Stimulated activated CD8-positive, alpha-beta memory T cell treated with anti-CD3 and anti-CD28 coated beads, Interleukin-12 subunit alpha, Interleukin-12 subunit beta, amount 100 ng/mL, for 4 hours (primary cell): ENCODE data around the gene PIP4K2A.
"Not testable (repeated sequence)": the region's sequence is repeated elsewhere in the genome, so short reads cannot be mapped to it uniquely, and the experiment has no call there.

Experiments used
- DNase-seq: peaks from one replicate; pipeline ENCODE4 v3.0.0-alpha.2; 2020; ENCODE audit warnings: low read depth

Gene PIP4K2A

GRCh38 chr10:22718659-22719058 lies 4.3 kb upstream of the PIP4K2A start:
- DNase-seq = not testable (repeated sequence)

GRCh38 chr10:22717728-22718127 lies 3.4 kb upstream of the PIP4K2A start:
- no peak for DNase-seq

DNA sequence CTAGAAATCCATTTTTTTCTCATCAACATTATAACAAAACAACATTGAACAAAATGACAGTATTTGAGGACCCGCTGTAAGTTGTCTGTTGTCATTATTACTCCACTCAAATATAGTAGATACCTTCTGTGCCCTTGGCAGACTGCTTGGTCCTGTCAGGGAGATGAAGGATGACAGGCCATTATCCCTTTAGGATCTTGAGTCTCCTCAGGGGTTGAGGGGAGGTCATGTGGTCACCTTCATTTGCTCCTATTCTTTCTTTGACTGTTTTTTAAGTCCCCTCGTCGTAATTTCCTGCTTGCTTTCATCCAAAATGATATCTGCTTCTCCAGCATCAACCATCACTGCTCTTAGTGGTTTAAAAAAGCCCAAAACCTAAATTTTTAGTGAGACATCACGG lies 2.6 kb upstream of the PIP4K2A start:
- no peak for DNase-seq

DNA sequence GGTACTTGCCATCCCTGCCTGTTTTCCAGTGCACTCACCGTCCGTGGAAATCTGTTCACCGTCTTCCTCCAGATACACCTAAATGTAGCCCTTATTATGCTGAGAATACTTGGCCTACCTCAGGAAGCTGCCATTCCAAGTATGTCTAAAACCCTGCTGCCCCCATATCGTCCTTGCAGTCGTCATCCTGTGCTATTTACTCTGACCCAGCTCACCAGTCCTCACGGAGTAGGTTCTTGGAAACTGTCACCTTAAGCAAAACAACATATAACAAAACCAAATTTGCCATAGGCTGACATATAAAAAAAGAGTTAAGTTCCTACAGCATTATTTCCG lies 880 bp upstream of the PIP4K2A start:
- no peak for DNase-seq

- no peak for DNase-seq
Measured at GRCh38 chr10:22713853-22714478, 412 bp downstream of the PIP4K2A start.

- DNase-seq = no peak
Measured at GRCh38 chr10:22712956-22713852, 1.2 kb downstream of the PIP4K2A start.

DNA sequence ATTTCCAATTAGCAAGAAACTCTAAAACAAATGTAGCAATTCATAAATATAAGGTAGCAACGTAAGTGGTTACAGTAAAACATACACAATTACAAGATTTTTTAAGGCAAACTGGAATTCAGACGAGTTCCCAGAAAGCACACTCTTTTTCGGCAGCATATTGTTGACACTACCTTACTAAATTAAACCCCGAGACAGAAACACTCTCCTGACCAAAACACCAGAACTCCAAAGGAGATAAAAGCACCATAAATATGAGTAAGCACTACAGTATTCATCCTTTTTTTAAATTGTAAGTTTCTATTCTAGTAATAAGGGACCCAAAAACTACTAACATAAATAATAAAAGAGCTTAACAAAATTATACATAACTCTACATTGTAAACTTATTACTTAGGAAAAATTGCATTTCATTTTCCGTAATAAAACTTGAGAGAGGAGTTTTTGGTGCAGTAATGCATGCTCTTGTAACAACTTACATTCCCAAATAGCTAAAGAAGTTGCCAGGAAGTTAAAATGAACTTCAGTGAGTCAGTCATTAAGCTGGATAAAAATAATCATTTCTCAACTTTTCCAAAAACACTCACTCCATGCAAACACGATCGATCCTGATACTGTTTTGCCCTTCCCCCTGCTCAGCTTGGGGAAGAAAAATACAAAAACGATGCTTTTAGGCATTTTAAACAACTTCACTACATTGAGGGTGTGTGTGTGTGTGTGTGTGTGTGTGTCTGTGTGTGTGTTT lies 2.0 kb downstream of the PIP4K2A start:
- no peak for DNase-seq

DNA sequence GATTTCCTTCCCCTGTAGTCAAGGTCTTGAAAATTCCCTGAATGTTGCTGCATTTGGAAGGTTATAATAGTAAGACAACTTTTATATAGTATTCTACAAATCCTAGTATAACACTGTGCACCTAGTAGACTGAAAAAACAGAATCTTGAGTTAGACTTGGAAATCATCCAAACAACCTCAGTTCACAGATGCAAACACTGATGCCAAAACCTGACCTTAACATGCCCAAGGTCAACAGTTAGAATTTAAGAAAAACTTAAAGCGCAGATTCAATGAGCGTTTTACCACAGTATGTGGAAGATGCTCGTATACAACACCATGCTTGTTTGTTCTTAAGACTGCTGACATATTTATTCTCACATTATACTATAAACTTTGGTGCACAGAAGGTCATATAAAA lies 3.0 kb downstream of the PIP4K2A start:
- no peak for DNase-seq

- no peak for DNase-seq
Measured at GRCh38 chr10:22710139-22710745, 4.1 kb downstream of the PIP4K2A start.

- DNase-seq = no peak
Measured at GRCh38 chr10:22708772-22709171, 5.6 kb downstream of the PIP4K2A start.

DNA sequence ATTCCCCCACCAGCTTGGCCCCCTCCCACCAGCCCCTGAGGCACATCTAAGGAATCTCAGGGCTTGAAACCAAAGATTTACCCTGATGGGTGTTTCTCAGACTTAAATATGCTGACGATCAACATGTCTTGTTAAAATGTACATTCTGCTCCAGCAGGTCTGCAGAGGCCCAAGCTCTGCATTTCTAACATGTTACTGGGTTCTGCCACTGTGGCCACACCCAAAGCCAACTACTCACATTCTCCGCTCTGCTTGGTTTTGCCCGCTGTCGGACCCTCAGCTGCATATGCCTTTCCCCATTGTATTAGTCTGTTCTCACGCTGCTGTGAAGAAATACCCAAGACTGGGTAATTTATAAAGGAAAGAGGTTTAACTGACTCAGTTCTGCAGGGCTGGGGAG lies 8.9 kb downstream of the PIP4K2A start:
- no peak for DNase-seq

- no peak for DNase-seq
Measured at GRCh38 chr10:22704942-22705341, 9.4 kb downstream of the PIP4K2A start.

DNA sequence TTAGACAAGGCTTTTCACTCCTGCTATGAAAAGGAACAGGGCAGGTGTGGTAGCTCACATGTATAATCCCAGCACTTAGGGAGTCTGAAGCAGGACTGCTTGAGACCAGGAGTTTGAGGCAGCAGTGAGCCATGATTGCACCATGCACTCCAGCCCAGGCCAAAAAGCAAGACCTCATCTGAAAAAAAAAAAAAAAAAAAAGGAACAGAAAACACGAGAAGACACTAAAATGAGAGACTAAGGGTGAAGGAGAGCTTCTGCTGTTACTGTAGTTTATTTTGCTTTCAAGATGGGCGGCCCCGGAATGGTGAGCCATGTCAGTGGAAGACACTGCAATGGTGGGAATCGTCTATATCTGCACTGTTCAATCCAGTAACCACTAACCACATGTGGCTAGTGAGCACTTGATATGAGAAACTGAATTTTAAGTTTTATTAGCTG lies 9.9 kb downstream of the PIP4K2A start:
- no peak for DNase-seq

DNA sequence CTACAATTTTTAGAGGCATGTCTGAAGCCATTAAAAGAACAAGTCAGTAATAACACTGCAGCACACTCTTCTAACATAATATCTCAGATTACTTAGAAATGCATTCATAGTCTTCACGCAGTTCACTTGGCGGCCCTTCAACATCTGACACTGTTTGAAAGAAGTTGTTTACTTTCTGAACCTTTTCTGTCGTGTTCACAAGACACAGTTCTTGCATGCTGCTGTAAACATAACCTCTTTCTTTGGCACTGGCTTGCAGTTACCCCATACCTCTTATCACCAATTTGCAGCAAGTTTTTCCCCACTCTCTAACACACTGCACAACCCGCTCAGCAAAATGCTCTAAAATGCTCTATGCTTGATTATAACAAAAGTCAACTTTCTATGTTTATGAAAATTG lies 12.0 kb downstream of the PIP4K2A start:
- DNase-seq = no peak

- DNase-seq = no peak
Measured at GRCh38 chr10:22701132-22701826, 13.1 kb downstream of the PIP4K2A start.

DNA sequence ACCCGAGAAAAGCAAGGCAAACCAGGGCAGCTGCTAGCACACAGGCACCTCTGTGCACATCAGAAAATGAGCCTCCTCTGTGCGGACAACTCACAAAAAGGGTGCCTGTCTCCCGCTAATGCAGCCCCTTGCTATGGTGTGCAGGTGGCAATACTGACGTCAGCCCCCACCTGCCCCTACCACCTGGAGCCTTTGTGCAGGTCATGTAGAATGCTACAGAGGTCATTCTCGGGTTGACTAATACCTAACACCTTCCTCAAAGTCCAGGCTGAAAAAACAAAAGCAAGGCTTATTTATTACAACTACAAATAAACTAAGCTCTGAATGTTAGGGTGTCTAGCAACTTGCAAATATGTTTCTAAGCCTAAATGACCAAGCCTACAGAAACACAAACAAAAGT lies 13.9 kb downstream of the PIP4K2A start:
- DNase-seq = no peak

DNA sequence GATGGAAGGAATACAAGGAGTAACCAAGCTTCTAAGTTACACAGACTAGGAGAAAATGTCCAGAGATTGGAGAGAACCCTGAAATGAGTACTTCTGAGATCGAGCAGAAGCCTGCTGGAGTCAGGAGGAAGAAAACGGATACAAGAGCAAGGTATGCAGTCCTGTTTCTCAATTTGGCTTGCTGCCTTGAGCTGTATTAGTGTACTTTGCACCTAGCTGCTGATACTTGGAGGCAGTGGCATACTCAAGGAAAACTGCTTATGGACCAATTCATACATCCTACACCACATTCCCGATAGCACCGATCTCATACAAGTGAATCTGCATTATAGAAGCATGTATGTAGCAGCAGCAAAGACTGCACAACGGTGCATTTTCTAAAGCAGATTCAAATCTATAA lies 14.4 kb downstream of the PIP4K2A start:
- DNase-seq = no peak

DNA sequence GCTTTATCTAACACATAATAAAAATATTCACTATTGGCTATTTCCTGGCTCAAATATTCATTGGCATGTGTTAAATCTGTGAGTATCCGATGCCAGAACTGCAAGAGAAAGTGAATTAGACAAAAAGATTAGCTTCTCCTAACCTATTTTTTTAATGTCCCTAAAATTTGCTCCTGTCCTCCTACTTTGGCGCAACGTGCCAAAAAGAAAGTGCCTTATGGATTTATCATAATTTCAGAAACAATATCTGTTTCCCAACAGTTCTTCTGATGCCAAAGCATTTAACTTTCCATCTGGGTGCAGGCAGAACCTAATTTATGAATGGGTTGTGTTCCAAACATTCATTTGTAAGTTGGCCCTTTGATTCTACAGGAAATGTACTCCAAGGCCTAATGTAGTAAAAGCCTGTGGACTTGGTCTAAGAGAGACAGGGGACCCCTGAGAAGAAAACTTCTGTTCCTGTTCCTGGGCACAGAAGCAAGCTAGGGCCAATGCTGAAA lies 15.4 kb downstream of the PIP4K2A start:
- no peak for DNase-seq

DNA sequence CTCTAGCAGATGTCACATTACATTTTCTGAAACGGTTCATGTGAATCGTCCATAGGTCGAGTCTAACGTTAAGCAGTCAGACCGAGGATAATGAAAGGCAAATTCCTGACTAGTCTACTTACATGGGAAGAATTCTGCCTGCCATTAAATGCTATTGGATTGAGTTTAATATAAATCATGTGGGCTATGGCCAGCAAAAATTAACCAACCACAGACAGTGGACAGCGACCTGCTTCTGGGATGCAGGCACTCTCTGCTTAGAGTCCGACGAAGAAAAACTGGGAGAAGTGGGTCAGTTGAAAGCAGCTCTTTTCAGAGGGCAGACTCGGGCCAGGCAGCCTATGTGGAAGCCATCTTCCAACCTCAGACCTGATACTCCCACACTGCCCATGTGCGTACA lies 16.6 kb downstream of the PIP4K2A start:
- no peak for DNase-seq

- DNase-seq = no peak
Measured at GRCh38 chr10:22697101-22697500, 17.3 kb downstream of the PIP4K2A start.

DNA sequence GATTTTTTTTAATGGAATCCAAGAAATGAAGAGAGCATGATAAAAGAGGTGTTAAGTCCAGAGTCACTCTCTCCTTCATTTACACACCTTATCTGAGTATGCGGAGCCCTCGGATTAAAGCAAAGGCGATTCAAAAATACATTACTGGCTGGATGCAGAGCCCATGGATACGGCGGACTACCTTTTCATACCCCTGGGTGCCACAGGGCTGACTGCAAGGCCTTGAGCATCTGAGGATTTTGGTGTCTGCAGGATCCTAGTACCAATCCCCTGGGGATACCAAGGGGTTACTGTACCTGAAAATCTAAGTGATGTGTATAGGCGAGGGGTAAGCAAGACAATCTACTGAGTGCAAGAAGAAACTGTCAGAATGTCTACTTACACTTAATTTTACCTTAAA lies 20.5 kb downstream of the PIP4K2A start:
- no peak for DNase-seq

- DNase-seq = no peak
Measured at GRCh38 chr10:22693371-22693784, 21.0 kb downstream of the PIP4K2A start.
